HEK293T (cell line): ENCODE measurements around the gene MYOZ1.
A peak's percentile ranks its signal among the peaks of the same experiment; 100 is the strongest.

Experiments
- FOXA1 ChIP-seq: fragments of 450-650 bp; IDR thresholded peaks from 2 replicates; pipeline ENCODE4 v1.6.1; 2016; ENCODE audit warnings: mild to moderate bottlenecking
- SUZ12 ChIP-seq: fragments of 450-650 bp; IDR thresholded peaks from 2 replicates; pipeline ENCODE4 v1.6.1; 2016; ENCODE audit warnings: mild to moderate bottlenecking
- TF ChIP-seq, protein P1 (sequence below): fragments of 450-650 bp; IDR thresholded peaks from 2 replicates; pipeline ENCODE4 v1.6.1; 2016

GRCh38 chr10:73586583-73586984 is 54.7 kb downstream of the MYOZ1 start:
- TF ChIP-seq FOXA1 = no peak
- TF ChIP-seq SUZ12 = no peak
- TF ChIP-seq, protein P1, sequence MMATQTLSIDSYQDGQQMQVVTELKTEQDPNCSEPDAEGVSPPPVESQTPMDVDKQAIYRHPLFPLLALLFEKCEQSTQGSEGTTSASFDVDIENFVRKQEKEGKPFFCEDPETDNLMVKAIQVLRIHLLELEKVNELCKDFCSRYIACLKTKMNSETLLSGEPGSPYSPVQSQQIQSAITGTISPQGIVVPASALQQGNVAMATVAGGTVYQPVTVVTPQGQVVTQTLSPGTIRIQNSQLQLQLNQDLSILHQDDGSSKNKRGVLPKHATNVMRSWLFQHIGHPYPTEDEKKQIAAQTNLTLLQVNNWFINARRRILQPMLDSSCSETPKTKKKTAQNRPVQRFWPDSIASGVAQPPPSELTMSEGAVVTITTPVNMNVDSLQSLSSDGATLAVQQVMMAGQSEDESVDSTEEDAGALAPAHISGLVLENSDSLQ = peak; percentile 66
